Measurements from ENCODE around the gene ZNF593OS.

ZNF593OS gene

GRCh38 chr1:26158908-26159742, 12.5 kb downstream of the ZNF593OS start, which contains the start of gene FAM110D:
TSS of gene FAM110D (plus strand) at chr1:26159079. CDS start at chr1:26161292, 2,213 bp downstream.
- no peak for DNase-seq (ENCODE audit: low read depth in 2 of 2)

- no peak for DNase-seq (ENCODE audit: low read depth in 2 of 2)
Observed at GRCh38 chr1:26158271-26158907, 13.2 kb downstream of the ZNF593OS start.

GRCh38 chr1:26156285-26157038, 15.2 kb downstream of the ZNF593OS start:
- no peak for DNase-seq (ENCODE audit: low read depth in 2 of 2)

GRCh38 chr1:26155370-26156284, 16.0 kb downstream of the ZNF593OS start:
- DNase-seq (ENCODE audit: low read depth in 2 of 2) = no peak

GRCh38 chr1:26154750-26155149, 16.9 kb downstream of the ZNF593OS start:
- no peak for DNase-seq (ENCODE audit: low read depth in 2 of 2)

- no peak for DNase-seq (ENCODE audit: low read depth in 2 of 2)
Observed at GRCh38 chr1:26153966-26154532, 17.6 kb downstream of the ZNF593OS start.

- DNase-seq (ENCODE audit: low read depth in 2 of 2) = no peak
Observed at GRCh38 chr1:26148887-26149286, 22.7 kb downstream of the ZNF593OS start.

GRCh38 chr1:26145960-26146294, 25.7 kb downstream of the ZNF593OS start:
- no peak for DNase-seq (ENCODE audit: low read depth in 2 of 2)

GRCh38 chr1:26145041-26145959, 26.3 kb downstream of the ZNF593OS start:
- peak; percentile 58 to 67 for DNase-seq (ENCODE audit: low read depth in 2 of 2)

GRCh38 chr1:26142159-26142558, 29.5 kb downstream of the ZNF593OS start:
- DNase-seq (ENCODE audit: low read depth in 2 of 2) = no peak

- DNase-seq (ENCODE audit: low read depth in 2 of 2) = no peak
Observed at GRCh38 chr1:26138974-26139558, 32.6 kb downstream of the ZNF593OS start.

- DNase-seq (ENCODE audit: low read depth in 2 of 2) = no peak
Observed at GRCh38 chr1:26134466-26134865, 37.2 kb downstream of the ZNF593OS start.

GRCh38 chr1:26132834-26133167, 38.8 kb downstream of the ZNF593OS start:
- DNase-seq (ENCODE audit: low read depth in 2 of 2) = no peak

GRCh38 chr1:26132128-26132833, 39.4 kb downstream of the ZNF593OS start:
- no peak for DNase-seq (ENCODE audit: low read depth in 2 of 2)

GRCh38 chr1:26130695-26131094, 40.9 kb downstream of the ZNF593OS start:
- no peak for DNase-seq (ENCODE audit: low read depth in 2 of 2)

- DNase-seq (ENCODE audit: low read depth in 2 of 2) = no peak
Observed at GRCh38 chr1:26129778-26130177, 41.9 kb downstream of the ZNF593OS start.

- DNase-seq (ENCODE audit: low read depth in 2 of 2) = no peak
Observed at GRCh38 chr1:26127235-26128163, 44.1 kb downstream of the ZNF593OS start.
